ENCODE data around the gene TAOK2.
A peak's percentile ranks its signal among the peaks of the same experiment; 100 is the strongest.
"Not testable (repeated sequence)": the region's sequence is repeated elsewhere in the genome, so short reads cannot be mapped to it uniquely, and the experiment has no call there.

The TAOK2 gene

DNA sequence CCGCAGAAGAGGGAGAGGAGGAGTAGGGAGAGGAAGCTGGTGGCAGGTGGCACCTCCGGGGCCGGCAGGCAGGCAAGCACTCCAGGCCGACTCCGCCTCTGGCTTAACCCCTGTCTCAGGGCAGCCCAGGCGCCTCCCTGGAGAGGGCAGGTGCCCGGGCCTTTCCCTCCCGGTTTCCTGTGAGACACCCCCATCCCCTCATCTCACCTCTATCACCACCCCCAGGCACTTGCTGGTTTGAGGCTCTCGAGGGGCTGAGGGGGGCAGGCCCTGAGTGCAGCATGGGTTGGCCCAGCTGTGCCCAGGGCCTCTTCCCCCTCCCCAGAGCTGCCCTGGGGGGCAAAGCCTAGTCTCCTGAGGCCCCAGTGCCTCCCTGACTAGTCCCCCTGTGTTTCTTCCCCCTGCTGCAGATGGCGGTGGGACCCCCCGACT, 31.2 kb downstream of the TAOK2 start:
- no peak for DNase-seq

DNA sequence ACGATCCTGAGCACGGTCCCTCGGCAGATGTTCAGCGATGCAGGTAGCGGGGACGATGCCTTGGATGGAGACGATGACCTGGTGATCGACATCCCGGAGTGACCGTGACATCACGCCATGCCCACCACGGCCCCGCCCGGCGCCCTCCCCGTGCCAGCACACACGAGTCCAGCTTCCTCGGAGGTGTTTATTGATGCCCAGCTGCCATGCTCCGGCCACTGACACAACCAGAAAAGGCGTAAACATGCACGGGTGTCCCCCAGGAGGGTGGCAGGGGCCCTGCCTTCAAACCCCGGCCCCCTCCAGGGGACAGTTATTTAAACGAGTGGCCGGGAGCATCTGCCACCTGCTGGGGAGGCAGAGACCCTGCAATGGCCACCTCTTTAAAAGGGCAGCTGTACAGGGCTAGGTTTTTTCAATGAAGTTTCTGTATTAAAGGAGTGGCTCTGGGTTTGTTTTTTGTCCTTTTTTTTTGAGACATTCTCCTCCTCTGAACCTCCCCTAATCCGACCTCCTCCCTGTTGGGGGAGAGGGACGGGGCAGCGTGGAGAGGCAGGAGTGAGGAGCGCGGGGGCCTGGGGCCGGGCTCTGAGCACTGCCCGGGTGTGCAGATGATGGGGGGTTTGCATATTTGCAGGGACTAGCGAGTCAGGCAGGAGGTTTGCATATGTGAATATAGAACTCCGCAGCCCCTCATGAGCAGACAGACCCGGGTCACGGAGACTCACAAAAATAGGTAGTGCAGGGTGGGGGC, 31.9 kb downstream of the TAOK2 start:
- DNase-seq, result peak; percentile 56

DNA sequence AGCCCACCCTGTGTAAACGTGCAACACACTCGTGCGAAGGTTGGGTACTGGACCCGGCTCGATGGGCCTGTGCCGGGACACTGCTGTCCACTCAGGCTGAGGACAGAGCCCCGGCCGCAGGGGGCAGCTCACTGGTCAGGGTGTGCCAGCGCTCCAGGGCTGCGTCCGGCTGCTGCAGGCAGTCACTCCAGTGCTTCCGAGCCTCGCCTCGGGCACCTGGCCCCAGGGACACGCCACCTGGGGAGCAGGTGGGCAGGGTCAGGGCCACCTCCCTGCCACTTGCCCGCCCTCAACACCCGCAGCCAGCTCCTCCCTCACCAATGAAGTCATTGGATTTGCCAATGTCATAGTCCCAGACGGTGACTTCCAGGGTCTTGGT, 32.4 kb downstream of the TAOK2 start:
- no peak for DNase-seq

DNA sequence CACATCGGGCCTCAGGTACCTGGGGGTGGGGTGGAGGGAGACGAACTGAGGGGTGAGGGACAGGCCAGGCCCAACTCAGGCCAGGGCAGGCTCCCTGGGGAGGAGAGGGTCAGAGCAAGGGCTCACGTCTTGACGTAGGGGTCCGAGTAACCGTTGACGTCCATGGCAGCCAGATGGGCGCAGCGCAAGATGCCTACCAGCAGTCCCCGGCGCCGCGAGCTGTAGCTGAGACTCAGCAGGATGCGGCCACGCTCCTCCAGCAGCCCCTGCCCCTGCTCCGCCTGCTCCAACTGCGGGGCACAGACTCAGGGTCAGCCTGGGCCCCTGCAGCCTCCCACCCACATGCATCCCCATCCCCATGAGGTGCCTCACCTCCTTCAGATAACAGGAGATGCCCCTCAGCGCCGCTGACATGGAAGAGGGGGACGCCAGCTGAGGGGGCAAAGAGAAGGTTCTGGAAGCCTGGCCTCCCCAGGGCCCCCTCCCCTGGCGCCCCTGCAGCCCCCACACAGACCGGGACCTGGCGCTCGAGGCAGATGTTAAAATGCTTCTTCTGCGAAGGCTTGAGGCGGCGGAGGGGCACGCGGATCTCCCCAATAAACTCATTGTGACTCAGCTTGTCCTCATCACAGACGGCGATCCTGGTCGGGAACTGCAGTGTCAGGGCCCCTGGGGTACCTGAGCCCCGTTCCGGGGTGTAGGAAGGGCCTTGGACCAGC, 33.1 kb downstream of the TAOK2 start:
- no peak for DNase-seq

DNA sequence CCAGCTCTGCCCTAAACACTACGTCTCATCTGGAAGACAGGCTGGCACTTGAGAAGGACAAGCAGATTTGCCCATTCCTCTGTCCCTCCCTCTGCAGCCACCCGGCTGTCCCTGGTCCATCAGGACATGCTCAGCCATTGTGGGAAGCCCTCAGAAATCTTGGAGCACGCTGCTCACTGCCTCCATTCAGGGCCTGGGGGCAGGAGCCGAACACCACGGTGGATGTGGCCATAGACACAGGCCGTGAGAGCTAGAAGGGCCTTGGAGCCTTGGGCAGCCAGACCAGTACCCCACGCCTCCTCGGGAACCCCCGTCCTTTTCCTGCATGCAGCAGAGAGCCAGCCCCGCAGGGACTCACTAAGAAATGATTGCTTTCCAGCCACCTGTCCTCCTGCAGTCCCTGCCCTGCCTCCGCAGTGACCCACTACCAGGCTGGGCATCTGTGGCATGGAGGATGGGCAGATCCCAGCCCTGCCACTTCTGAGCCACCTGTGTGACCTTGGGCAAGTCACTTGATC, 33.8 kb downstream of the TAOK2 start:
- DNase-seq, result no peak

DNA sequence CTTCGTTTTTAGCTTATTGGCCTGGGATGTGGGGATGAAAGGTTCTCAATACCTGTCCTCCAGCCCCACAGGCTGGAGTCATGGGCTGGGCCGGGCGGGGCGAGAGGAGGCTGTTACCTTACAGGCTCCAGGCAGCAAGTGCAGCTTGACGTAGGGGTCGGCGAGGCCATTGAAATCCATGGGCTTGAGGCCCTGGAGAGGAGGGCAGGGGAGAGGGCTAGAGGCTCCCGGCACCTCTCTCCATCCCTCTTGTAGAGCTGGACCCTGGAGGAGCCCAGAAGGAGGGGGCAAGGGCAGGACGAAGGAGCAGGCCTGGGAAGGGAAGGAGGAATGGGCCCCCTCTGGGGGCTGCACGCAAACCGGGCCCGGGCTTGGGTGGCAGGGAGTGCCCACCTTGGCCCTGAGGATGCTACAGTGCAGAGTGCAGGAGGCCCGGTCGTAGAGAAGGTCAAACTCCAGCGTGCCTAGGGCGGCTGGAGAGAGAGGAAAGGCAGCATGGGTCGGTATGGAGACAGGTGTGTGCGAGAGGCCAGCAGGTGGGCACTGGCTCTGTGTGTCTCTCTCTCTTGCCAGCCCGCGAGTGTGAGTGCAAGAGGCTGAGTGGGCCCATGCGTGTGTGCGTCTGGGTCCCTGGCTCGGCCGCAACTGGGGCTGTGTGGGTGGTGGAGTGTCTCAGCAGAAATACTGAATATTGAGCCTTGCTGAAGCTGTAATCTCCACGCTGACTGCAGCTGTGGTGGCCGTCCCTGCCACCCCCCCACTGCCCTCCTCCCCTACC, 35.6 kb downstream of the TAOK2 start:
- DNase-seq, result no peak

DNA sequence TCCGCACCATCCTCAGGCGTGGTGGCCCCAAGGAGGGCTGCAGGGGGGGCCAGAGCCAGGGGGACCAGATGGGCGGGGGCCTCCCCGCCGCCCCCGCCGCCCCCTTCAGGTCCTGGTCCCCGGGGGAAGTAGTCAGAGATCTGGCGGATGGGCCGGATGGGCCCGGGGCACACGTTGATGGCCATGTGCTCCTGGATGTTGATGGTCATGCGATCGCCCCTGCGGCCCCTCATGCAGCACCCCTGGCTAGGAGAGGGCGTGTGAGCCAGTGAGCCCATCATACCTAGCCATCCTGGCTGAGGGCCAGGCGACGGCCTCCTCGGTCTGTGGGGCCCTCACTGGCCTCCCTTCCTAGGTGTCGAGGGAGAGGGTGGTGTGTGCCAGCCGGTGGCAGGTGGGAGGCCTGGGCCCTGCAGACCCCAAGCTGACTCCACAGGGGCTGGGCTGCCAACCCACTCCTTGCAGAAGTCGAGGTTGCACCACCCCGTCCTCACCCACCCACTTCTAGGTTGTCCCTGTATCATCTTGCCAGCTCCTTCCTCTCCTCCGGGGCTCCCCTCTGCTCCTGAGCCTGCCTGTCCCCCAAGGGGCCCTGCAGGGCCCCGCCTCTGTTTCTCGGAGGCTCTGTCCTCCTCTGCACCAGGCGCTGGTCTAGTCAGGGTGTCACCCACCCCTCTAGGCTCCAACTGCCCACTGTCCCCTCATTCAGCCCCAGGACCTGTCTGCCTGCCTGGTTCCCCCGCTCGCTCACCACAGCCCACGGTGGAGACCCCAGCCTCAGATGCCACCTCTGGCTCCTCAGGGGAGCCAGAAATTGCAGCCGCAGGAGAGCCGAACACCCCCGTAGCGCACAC, 36.5 kb downstream of the TAOK2 start:
- DNase-seq, result no peak

DNA sequence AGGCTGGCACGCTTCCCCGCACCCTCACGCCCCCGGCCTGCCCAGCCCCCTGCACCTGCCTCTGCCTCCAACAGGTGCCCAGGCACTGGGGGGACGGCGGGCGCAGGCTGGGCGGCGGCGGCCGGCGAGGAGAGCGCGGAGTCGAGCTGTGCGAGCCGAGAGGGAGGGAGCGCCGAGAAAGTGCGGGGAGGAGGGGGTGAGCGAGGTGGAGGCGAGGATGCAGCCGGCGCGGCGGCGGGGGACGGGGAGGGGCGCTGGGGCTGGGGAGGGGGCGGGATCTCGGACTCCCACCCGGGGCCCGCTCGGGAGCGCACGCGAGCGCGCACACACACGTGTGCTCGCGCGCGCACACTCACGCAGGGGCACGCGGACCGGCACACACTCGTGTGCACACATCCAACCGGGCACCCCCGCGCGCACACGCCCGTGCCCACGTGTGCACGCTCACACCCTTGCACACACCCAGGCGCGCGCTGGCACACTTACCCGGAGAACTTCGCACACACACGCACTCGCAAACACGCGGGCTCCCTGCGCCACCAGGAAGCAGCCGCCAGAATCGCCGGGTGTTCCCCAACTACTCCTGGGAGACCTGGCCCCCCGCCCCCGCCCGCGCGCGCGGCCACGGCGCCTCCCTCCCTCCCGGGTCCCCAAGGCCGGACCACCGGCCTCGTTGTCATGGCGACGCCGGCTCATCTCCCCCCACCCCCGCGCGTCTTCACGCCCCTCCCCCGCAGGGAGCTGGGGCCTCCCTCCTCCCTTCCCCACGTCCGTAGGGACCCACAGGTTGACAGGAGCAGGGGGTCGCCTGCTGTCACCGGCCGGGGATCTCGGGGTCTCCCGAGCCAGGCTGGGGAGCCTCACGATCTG, 37.4 kb downstream of the TAOK2 start, which contains the start of gene DOC2A:
DOC2A (minus strand) TSS at position 184 of the 870 bp plus-strand sequence. CDS start 805 bp downstream, outside the sequence.
- DNase-seq, result peak; percentile 12

DNA sequence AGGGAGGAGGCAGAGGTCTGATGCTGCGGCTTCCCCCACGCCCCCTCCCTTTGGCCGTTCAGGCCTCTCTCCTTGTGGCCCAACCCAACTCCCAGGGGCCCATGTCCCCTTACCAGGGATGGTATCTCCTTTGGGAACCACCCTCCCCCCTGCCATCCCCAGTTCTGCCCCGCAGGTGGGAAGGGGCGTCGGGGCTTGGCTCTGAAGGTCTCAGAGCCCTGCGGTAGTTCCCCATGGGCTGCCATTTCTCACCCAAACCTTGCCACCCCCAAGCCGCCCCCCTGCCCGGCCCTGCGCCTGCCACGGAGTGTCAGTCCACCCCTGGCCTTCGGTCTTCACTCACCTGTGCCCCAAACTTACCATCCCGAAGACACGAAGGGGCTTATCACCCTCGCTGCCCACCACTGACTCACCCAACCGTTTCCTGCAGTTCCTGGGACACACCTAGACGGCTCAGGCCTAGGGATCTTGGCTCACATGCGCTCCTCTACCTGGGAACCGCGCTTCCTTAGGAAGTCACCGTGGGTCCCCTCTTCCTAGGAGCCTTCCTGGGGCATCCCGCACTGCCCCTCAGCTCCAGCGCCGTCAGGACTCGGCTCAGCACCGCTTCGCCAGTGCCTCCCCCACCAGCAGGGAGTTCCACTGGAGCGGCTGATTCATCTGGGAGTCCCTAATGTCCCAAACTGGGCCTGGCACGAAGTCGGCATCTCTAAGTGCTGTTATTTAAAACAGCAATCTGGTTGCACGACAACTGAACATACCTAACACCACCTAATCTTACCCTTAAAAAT, 38.2 kb downstream of the TAOK2 start:
- DNase-seq, result no peak

DNA sequence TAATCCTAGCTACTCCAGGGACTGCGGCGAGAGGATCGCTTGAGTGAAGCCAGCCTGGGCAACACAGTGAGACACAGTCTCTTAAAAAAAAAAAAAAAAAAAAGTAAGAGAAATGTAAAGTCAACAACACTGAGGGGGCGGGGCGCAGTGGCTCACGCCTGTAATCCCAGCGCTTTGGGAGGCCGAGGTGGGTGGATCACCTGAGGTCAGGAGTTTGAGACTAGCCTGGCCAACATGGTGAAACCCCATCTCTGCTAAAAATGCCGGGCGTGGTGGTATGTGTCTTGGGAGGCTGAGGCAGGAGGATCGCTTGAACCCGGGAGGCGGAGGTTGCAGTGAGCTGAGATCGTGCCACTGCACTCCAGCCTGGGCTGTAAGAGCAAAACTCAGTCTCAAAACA, 38.9 kb downstream of the TAOK2 start:
- not testable (repeated sequence) for DNase-seq

DNA sequence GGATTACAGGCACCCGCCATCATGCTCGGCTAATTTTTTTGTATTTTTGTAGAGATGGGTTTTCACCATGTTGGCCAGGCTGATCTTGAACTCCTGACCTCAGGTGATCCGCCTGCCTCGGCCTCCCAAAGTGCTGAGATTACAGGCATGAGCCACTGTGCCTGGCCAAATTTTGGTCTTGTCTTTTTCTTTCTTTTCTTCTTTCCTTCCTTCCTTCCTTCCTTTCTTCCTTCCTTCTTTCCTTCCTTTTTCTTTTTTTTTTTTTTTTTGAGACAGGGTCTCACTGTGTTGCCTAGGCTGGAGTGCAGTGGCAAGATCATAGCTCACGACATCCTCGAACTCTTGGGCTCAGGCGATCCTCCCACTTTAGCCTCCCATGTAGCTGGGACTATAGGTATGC, 41.8 kb downstream of the TAOK2 start:
- not testable (repeated sequence) for DNase-seq

DNA sequence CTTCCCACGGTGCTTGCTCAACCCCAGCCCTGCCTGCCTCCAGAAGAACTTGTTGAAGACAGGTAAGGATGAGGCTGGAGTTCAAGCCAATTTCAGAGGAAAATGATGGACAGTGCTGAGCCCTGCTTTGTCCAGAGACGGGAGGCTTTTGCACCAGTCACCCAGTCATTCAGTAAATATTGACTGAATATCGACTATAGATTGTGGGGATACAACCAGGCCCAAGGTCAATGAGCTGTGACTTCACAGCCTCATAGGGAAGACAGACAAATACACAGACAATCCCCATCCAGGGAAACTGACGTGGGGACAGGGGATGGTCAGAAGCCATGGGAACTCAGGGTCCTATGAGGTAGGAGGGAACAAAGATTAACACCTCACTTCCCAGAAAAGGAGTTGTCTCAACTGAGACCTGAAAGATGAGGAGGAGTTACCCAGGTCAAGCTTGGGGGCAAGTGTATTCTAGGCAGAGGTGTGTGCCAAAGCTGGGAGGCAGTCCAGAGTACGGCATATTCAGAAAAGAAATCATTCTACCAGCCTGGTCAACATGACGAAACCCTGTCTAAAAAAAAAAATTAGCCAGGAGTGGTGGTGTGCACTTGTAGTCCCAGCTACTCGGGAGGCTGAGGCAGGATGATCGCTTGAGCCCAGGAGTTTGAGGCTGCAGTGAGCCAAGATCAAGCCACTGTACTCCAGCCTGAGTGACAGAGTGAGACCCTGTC, 43.0 kb downstream of the TAOK2 start:
- no peak for DNase-seq

DNA sequence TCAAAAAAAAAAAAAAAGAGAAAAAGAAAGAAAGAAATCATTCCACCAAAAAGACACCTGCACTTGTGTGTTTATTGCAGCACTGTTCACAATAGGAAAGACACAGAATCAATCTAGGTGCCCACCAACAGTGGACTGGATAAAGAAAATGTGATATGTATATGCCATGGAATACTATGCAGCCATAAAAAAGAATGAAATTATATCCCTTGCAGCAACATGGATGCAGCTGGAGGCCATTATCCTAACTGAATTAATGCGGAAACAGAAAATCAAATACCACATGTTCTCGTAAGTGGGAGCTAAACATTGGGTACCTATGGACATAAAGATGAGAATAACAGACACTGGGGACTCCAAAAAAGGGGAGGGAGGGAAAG, 43.6 kb downstream of the TAOK2 start:
- DNase-seq, result no peak

DNA sequence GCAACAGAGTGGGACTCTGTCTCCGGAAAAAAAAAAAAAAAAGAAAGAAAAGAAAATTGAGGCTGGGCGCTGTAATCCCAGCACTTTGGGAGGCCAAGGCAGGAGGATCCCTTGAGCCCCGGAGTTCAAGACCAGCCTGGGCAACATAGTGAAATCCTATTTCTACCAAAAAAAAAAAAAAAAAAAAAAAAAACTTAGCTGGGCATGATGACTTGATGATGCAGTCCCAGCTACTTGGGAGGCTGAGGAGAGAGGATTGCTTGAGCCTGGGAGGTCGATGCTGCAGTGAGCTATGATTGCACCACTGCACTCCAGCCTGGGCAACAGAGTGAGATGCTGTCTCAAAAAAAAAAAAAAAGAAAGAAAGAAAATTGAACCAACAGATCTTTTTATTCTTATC, 44.3 kb downstream of the TAOK2 start:
- not testable (repeated sequence) for DNase-seq

DNA sequence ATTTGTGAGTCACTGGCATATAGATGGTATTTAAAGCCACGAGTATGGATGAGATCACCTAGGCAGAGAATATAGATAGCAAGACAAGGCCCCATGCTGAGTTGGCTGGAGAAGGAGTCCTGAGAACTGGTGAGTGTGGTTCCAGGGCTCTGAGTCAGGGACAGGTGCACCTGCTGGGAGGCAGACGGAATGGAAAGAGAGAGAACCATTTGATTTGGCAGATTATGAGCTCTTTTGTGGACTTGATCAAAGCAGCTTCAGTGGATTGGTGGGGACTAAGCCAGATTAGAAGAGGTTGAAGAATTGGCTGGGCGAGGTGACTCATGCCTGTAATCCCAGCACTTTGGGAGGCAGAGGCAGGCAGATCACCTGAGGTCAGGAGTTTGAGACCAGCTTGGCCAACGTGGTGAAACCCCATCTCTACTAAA, 45.1 kb downstream of the TAOK2 start:
- DNase-seq, result no peak

DNA sequence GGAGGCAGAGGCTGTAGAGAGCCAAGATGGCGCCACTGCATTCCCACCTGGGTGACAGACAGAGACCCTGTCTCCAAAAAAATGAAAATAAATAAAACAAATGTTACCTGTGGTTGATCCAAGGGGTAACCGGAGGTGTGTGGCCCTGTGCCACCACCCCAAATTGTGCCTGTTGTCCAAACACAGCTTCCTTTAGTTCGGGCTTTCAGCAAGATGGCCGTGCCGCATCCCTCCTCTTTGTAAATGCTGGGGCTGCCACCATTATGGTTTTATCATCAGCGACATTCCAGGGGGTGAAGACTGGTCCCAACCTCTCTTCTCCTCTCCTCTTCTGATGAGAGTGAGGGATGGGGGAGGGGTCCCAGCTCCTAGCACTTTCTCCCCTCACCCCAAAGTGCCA, 49.2 kb downstream of the TAOK2 start, which contains the start of gene C16orf92:
C16orf92 (plus strand) TSS at position 312 of the 400 bp plus-strand sequence. CDS start 143 bp downstream, outside the sequence.
- DNase-seq, result no peak

DNA sequence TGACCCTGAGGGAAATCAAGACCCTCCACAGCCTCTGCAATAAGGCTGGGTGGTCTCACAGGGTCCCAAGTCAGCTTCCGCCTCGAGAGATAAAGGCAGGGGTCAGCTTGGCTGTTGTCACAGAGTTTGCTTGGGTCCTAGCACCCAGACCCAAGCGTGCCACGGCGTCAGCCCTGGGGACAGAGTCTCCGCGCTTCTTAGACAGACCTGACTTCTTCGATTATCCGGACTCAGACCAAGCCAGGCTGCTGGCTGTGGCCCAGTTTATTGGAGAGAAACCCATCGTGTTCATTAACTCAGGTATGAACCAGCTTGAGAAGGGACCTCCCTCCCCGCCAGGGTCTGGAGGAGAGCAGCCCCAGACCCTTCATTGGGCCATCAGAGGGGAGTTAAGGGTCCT, 49.9 kb downstream of the TAOK2 start:
- no peak for DNase-seq

DNA sequence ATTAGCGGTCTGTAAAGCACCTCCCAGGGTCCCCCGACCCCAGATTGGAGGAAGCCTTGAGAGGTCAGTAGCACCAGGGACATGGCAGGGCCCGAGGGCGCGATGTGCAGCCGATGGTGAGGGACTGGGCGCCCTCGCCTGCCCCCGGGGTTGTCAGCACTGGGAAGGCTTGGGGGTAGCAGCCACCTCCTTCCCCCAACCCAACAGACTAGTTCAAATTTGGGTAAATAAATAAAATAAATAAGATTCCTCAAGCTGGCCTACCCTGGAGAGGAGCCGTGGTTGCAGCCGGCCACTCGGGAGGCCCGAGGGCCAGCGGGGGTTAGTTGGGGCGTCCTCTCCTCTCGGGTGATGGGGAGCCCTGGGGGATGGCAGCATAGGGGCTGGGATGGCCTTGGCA, 50.8 kb downstream of the TAOK2 start:
- DNase-seq, result no peak

DNA sequence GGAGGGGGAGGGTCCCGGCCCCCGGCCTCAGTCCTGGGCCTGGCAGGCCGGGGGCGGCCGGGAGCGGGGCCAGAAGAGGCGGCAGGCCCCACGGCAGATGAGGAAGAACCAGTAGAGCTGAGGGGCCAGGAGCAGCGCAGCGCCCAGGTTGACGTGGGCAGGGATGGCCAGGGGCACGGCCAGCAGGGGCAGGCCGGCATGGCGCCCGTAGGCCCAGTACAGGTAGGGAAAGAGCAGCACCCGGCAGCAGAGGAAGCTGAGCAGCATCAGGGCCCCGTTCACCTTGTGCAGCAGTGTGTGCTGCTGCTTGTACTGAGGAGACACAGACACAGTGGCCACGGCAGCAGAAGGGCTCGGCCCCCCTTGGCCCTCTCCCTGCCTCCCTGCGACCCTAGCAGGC, 51.5 kb downstream of the TAOK2 start:
- no peak for DNase-seq

DNA sequence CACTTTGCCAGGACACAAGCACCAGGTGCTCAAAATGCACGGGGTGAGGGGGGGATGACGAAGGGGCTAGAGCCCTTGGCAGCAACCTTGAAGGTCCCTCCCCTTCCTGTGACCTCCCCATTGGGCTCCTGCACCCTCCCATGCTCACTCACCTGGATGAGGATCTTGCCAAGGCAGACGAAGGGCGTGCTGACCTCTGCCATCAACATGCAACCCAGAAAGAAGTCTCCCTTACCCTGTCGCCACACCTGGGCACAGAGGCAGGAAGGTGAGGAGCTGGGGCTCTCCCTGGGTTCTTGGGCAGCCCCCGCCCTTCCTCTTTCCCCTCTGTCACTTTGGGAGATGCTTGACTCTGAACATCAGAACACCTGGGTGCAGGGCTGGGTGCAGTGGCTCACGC, 51.9 kb downstream of the TAOK2 start:
- no peak for DNase-seq
